SK-N-MC (cell line): ENCODE data around the gene KRT72.

Experiments used
- EZH2 ChIP-seq: fragments of 200-600 bp; sonication (generic); IDR thresholded peaks from one replicate; pipeline ENCODE4 v1.6.1; 2017; ENCODE audit warnings: antibody characterized with exemption
- POLR2AphosphoS5 ChIP-seq: IDR thresholded peaks from 2 replicates; pipeline ENCODE4 v1.6.1; 2012; ENCODE audit warnings: mild to moderate bottlenecking, low read depth, low read length, borderline replicate concordance

GRCh38 chr12:52618866-52619265, 17.6 kb upstream of the KRT72 start:
- TF ChIP-seq EZH2: no peak
- TF ChIP-seq POLR2AphosphoS5: no peak
